GM12865 (cell line): Measurements from ENCODE around the gene PPIL4.
A peak's percentile ranks its signal among the peaks of the same experiment; 100 is the strongest.
"Not testable (repeated sequence)": the region's sequence is repeated elsewhere in the genome, so short reads cannot be mapped to it uniquely, and the experiment has no call there.

Experiments
- DNase-seq: peaks from one replicate; pipeline ENCODE4 v3.0.0; 2010; ENCODE audit warnings: low read depth
- H3K4me3 ChIP-seq: 2 replicates; pipeline ENCODE4 v1.5.1; 2011; ENCODE audit warnings: mild to moderate bottlenecking, low read depth, low read length, control low read depth
- CTCF ChIP-seq: IDR thresholded peaks from 2 replicates; pipeline ENCODE4 v1.5.1; 2011; ENCODE audit warnings: low read length, control low read depth, low read depth, inconsistent platforms; ENCODE audit not compliant: insufficient read depth; ENCODE audit errors: missing control alignments

Gene PPIL4

GRCh38 chr6:149503276-149503675 is 42.6 kb downstream of the PPIL4 start:
- H3K4me3 ChIP-seq, result no peak overlapping the region
- no peak for TF ChIP-seq CTCF
- DNase-seq, result no peak

GRCh38 chr6:149501768-149502167 is 44.1 kb downstream of the PPIL4 start:
- TF ChIP-seq CTCF, result no peak
- no peak overlapping the region for H3K4me3 ChIP-seq
- no peak for DNase-seq

GRCh38 chr6:149501201-149501600 is 44.6 kb downstream of the PPIL4 start:
- DNase-seq, result no peak
- no peak overlapping the region for H3K4me3 ChIP-seq
- no peak for TF ChIP-seq CTCF

GRCh38 chr6:149500096-149500495 is 45.7 kb downstream of the PPIL4 start:
- H3K4me3 ChIP-seq, result no peak overlapping the region
- no peak for TF ChIP-seq CTCF

GRCh38 chr6:149499066-149499465 is 46.8 kb downstream of the PPIL4 start:
- TF ChIP-seq CTCF, result no peak
- DNase-seq, result no peak
- no peak overlapping the region for H3K4me3 ChIP-seq

More at GRCh38 chr6:149500096-149500495, 45.7 kb downstream of the PPIL4 start:
- DNase-seq, result no peak

GRCh38 chr6:149497365-149497764 is 48.5 kb downstream of the PPIL4 start:
- H3K4me3 ChIP-seq, result no peak overlapping the region
- no peak for TF ChIP-seq CTCF
- DNase-seq, result no peak

GRCh38 chr6:149496597-149496996 is 49.2 kb downstream of the PPIL4 start:
- H3K4me3 ChIP-seq, result not testable (repeated sequence)
- DNase-seq, result peak; percentile 68

GRCh38 chr6:149495349-149496016 is 50.4 kb downstream of the PPIL4 start:
- peak overlapping the region; percentile 13; the same call in 1 of the 2 replicates for H3K4me3 ChIP-seq
- DNase-seq, result not testable (repeated sequence)

- H3K4me3 ChIP-seq, result peak overlapping the region; percentile 13; the same call in 1 of the 2 replicates
- DNase-seq, result peak; percentile 86
Measured at GRCh38 chr6:149494810-149495209, 51.0 kb downstream of the PPIL4 start.
